ENCODE measurements around the gene MEAF6. TPM values are rescaled to one million over a fixed set of nuclear protein-coding genes. Genes with fewer than 3 reads are reported as not detected.

Gene MEAF6
- total RNA-seq, result 138 TPM

DNA sequence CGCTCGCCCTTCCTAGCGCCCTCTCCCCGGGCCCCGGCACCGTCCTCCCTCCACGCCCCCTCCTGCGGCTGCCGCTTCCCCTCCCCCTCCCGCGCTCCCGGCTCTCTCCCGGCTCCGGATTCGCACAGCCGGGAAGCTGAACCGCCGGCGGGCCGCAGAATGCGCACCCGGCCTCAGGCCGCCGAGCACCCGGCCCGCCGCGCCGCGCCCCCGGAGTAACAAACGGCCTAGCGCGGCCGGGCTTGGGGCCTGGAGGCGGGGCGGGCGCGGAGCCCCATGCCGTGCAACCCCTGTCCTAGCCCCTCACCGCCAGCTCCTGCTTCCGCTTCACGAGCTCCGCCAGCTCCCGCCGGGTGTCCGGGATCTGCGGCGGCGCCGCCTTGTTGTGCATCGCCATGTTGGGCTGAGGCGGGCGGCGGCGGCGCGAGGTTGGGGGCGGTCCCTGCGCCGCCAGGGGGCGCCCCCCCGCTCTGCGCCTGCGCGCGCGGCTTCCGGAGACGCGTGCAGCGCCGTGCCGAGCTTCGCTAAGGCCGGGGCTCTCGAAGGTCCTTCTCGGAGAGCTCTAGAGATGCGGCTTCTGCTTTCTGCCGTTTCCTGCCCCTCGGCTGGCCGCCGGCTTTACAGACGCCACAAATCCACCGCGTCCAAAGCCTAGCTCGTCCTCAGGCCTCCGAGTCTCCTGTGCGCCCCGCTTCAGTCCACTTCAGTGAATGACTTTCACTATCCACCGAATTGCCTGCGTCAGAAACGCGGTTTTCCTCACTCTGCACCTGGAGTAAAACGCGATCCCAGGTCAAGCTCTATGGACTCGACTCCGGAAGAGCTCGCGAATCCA is at the start of gene MEAF6:
TSS of gene MEAF6 (minus strand) at position 417 of the 835 bp plus-strand sequence. CDS start at position 397, 20 bp downstream.

GRCh38 chr1:37556712-37557196 is 42.2 kb upstream of the MEAF6 start, which contains the start of gene DNALI1:
TSS of gene DNALI1 (plus strand) at chr1:37556940. CDS start at chr1:37556995, 55 bp downstream.

DNA sequence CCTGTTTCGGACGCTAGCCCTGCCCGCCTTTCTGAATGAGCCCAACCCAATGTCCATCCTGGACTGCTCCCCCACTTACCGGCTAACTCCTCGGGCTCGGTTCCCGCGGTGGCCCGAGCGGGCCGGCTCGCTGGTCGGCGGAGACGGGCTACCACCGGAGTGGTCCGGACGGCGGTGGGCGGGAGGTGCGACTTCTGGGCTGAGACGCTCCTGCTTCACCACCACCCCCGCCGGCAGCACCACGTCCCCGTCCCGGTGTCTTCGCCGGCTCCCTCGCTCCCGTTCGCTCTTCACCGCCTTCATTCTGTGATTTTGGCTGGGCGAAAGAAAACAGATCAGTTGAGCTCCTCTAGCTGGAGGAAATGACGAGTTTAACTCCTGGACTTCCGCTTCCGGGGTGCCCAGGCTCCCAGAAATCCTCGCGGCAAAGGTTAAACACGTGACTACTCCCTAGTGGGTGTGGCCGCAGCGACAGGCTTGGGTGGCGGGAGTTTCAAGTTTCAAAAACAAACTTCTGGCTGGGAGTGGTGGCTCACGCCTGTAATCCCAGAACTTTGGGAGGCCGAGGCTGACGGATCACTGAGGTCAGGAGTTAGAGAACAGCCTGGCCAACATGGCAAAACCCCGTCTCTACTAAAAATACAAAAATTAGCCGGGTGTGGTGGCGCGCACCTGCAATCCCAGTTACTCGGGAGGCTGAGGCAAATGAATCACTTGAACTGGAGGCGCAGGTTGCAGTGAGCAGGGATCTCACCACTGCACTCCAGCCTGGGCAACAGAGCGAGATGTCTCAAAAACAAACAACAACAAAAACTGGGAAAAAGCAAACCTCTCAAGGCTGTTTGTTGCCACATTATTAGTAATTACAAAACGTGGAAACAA is 39.6 kb upstream of the MEAF6 start, which contains the start of gene SNIP1:
TSS of gene SNIP1 (minus strand) at position 367 of the 882 bp plus-strand sequence. CDS start at position 303, 64 bp downstream.

DNA sequence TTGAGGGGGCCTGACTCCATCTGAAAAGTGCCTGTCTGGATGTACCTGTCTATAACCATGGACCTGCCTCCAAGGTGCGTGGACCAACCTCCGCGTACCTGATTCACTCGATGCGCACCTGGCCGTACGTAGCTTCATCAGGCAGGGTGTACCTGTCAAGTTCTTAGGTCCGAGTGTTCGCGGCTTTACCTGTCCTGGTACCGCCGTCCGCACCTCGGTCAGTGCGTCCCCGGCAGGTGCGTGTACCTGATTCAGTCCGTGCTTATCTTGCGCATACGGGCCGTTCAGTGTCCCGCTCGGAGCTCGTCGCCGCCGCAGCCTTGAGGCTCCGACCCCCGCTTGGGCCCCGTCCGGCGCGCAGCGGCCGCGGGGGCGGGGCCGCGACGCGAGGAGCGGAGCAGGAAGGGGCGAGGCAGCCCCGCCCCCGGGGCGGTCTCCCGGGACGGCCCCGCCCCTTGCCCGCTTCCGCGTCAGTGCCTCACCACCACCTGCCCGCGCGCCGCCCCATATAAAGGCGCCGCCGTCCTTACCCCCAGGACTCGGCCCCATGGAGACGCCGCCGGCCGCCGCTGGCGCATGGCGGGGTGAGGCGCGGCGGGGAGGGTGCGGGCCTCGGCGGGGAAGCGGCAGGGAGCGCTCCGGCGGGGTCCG is 40.4 kb downstream of the MEAF6 start, which contains the start of gene ZC3H12A:
TSS of gene ZC3H12A (plus strand) at position 535 of the 651 bp plus-strand sequence. CDS start 917 bp downstream, outside the sequence.

Small RNAs within 50 kb of the gene (small RNA-seq; reads per million reads assigned to genes)
- gene AL034379.1, result not detected
- 0.15 reads per million for gene MIR5581

Other genes with a start within 250 kb of the MEAF6 start
- gene ZC3H12A, start 40.2 kb downstream of the MEAF6 start, total RNA-seq, result 0.46 TPM
- gene SNIP1, start 39.5 kb upstream of the MEAF6 start, total RNA-seq, result 16.6 TPM
- gene DNALI1, start 42.2 kb upstream of the MEAF6 start, total RNA-seq, result 10.6 TPM
- gene GNL2, start 81.2 kb upstream of the MEAF6 start, total RNA-seq, result 46.1 TPM
- not detected for gene RSPO1, start 120.1 kb upstream of the MEAF6 start, total RNA-seq
- 2.1 TPM for gene CDCA8, start 177.8 kb upstream of the MEAF6 start, total RNA-seq